ENCODE results near the gene HPS6. TPM values are rescaled to one million over a fixed set of nuclear protein-coding genes. Genes with fewer than 3 reads are reported as not detected.

Gene HPS6
- total RNA-seq, 1 donor from 2014 or later, result 24.5 TPM

DNA sequence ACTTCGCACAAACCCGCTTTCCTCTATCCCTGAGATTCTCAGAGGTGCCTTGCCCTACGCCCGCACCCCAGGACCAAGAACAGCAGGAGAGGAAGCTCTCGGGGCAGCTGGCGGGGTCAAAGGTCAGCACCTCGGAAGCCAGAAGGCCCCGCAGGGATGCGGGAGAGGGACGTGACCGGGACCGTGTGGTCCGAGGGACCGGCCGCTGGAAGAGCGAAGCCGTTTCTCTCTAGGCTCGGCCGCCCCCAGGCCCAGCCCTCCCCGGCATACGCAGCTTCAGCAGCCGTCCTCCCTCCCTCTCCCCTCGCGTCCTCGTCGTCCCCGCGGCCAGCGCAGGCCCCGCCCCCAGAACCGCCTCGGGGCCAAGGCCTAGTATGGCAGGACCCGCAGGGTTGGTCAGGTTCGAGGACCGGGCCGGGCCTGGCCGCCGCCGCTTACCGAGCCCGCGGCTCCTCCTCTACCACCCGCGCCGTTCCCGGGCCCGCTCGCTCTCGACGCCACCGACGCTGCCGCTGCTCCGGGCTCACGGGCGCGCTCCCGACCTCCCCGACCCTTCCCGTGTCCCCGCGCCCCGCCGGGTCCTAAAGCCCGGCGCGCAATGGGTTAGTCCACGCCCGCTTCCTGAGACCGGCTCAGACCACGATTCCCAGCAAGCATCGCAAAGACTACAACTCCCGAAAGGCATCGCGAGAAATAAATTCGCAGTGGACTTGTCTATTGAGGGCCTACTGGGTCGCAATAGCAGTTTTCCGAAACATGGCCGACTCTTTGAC, 9.3 kb upstream of the HPS6 start, which contains the start of gene ARMH3:
ARMH3 (minus strand) TSS at position 527 of the 773 bp plus-strand sequence. CDS start 16,059 bp downstream, outside the sequence.
- Mint-ChIP-seq H3K4me3 (peak within 1 kb of the TSS; percentile 89), H3K4me1 (ENCODE audit: low read depth) (peaks cover 31% of the 10 kb centered on the region), H3K27ac (peak within 1 kb of the TSS; percentile 94), H3K36me3 (ENCODE audit: low read depth) (no peaks in the 10 kb centered on the region), H3K9me3 (no peaks in the 10 kb centered on the region), H3K27me3 (ENCODE audit: insufficient read depth) (no peaks in the 10 kb centered on the region)
- intact Hi-C loops (cut with micrococcal nuclease), result loop anchor here (1.0 to 5.0 kb wide), 9 partner anchors 9 to 656 kb away; partner anchors contain the start of genes ACTR1A, ARL3, GBF1 and HPS6
- peak; percentile 90 for DNase-seq (ENCODE audit: low spot score)

DNA sequence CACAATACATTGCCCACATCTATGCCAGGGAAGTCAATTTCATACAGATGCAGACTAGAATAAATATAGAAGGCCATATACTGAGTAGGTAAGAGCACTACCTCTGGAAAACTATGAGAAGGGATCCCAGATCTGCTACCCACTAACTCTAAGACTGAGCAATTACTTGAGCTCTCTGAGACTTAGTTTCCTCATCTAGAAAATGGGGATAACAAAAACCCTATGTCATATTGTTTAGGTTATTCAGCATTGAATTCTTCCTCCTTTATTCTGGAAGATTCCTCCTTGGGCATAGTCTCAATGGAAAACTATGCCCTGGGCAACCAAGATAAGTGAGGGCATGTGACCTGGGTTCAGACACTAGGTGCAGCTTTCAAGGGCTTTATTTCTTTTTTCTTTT, 5.2 kb upstream of the HPS6 start:
- Mint-ChIP-seq H3K27me3 (ENCODE audit: insufficient read depth) (no peaks in the 10 kb centered on the region), H3K27ac (no peak overlapping the region), H3K4me3 (no peak overlapping the region), H3K36me3 (ENCODE audit: low read depth) (no peaks in the 10 kb centered on the region), H3K9me3 (no peaks in the 10 kb centered on the region), H3K4me1 (ENCODE audit: low read depth) (peaks cover 16% of the 10 kb centered on the region)
- intact Hi-C loops (cut with micrococcal nuclease), result loop anchor here (5.0 to 10.0 kb wide), 2 partner anchors 652 to 795 kb away; partner anchors contain the start of genes ARL3, BORCS7 and SFXN2
- no peak for DNase-seq (ENCODE audit: low spot score)

DNA sequence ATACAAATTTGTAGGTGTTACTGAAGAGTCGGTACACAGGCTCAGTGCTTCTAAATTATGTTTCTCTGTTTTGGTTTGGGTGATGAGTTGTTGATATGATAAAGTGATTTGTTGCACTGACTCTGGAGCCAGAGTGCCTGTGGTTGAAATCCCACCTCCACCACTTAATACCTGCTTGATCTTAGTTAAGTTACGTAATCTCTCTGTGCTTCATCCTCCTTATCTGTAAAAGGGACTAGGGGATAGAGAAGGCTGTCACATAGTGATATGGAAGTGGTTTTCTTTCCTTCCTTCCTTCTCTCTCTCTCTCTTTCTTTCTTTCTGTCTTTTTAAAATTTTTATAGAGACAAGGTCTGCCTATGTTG, 664 bp upstream of the HPS6 start:
- intact Hi-C loops (cut with micrococcal nuclease), result loop anchor here (2.0 to 10.0 kb wide), 4 partner anchors 50 to 790 kb away; partner anchors contain the start of gene BORCS7
- no peak for DNase-seq (ENCODE audit: low spot score)
- peak overlapping the region; percentile 90 for H3K27ac Mint-ChIP-seq
- H3K9me3 Mint-ChIP-seq, result no peaks in the 10 kb centered on the region
- H3K4me1 Mint-ChIP-seq (ENCODE audit: low read depth), result peaks cover 17% of the 10 kb centered on the region
- peak overlapping the region; percentile 87 for H3K4me3 Mint-ChIP-seq
- peaks cover 3% of the 10 kb centered on the region for H3K36me3 Mint-ChIP-seq (ENCODE audit: low read depth)
- H3K27me3 Mint-ChIP-seq (ENCODE audit: insufficient read depth), result no peaks in the 10 kb centered on the region

DNA sequence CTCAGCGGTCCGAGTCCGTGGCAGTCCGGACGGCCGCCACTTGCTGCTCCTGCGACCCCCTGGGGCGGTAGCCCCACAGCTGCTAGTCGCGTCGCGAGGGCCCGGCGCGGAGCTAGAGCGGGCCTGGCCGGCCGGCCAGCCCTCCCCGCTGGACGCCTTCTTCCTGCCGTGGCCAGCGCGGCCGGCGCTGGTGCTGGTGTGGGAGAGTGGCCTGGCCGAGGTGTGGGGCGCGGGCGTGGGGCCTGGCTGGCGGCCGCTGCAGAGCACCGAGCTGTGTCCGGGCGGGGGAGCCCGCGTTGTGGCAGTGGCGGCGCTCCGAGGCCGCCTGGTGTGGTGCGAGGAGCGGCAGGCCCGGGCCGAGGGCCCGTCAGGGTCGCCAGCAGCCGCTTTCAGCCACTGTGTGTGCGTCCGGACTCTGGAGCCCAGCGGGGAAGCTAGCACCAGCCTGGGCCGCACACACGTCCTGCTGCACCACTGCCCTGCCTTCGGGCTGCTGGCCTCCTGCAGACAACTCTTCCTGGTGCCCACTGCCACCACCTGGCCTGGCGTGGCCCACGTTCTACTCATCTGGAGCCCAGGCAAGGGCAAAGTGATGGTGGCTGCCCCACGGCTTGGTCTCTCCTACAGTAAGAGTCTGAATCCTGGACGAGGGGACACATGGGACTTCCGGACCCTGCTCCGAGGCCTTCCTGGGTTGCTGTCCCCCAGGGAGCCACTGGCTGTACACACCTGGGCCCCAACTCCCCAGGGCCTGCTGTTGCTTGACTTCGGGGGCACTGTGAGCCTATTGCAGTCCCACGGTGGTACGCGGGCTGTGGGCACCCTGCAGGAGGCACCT, 631 bp downstream of the HPS6 start:
- Mint-ChIP-seq H3K9me3 (no peaks in the 10 kb centered on the region), H3K36me3 (ENCODE audit: low read depth) (peaks cover 6% of the 10 kb centered on the region), H3K4me3 (peak overlapping the region; percentile 89), H3K27me3 (ENCODE audit: insufficient read depth) (no peaks in the 10 kb centered on the region), H3K4me1 (ENCODE audit: low read depth) (peaks cover 17% of the 10 kb centered on the region), H3K27ac (peak overlapping the region; percentile 86)
- intact Hi-C loops (cut with micrococcal nuclease), result loop anchor here (1.0 to 10.0 kb wide), 6 partner anchors 9 to 789 kb away; partner anchors contain the start of genes ARMH3, BORCS7 and NOLC1
- DNase-seq (ENCODE audit: low spot score), result no peak

DNA sequence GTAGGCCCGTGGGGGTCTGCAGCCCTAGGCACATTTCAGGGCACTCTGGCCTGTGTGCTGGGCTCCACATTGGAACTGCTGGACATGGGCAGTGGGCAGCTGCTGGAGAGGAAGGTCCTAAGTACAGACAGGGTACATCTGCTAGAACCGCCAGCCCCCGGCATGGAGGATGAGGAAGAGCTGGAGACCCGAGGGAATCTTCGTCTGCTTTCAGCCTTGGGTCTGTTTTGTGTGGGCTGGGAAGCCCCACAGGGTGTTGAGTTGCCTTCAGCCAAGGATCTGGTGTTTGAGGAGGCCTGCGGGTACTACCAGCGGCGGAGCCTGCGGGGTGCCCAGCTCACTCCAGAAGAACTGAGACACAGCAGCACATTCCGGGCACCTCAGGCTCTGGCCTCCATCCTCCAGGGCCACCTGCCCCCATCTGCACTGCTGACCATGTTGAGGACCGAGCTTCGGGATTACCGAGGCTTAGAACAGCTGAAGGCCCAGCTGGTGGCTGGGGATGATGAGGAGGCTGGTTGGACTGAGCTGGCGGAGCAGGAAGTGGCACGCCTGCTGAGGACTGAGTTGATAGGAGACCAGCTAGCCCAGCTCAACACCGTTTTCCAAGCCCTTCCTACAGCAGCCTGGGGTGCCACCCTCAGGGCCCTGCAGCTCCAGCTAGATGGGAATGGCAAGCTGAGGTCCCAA, 1.4 kb downstream of the HPS6 start:
- H3K36me3 Mint-ChIP-seq (ENCODE audit: low read depth), result peaks cover 6% of the 10 kb centered on the region
- H3K27ac Mint-ChIP-seq, result peak overlapping the region; percentile 86
- H3K27me3 Mint-ChIP-seq (ENCODE audit: insufficient read depth), result no peaks in the 10 kb centered on the region
- no peaks in the 10 kb centered on the region for H3K9me3 Mint-ChIP-seq
- intact Hi-C loops (cut with micrococcal nuclease), result loop anchor here (10.0 kb wide), 1 partner anchor 788 kb away; the partner anchor contains the start of gene BORCS7
- peaks cover 17% of the 10 kb centered on the region for H3K4me1 Mint-ChIP-seq (ENCODE audit: low read depth)
- no peak for DNase-seq (ENCODE audit: low spot score)
- H3K4me3 Mint-ChIP-seq, result peak overlapping the region; percentile 89

DNA sequence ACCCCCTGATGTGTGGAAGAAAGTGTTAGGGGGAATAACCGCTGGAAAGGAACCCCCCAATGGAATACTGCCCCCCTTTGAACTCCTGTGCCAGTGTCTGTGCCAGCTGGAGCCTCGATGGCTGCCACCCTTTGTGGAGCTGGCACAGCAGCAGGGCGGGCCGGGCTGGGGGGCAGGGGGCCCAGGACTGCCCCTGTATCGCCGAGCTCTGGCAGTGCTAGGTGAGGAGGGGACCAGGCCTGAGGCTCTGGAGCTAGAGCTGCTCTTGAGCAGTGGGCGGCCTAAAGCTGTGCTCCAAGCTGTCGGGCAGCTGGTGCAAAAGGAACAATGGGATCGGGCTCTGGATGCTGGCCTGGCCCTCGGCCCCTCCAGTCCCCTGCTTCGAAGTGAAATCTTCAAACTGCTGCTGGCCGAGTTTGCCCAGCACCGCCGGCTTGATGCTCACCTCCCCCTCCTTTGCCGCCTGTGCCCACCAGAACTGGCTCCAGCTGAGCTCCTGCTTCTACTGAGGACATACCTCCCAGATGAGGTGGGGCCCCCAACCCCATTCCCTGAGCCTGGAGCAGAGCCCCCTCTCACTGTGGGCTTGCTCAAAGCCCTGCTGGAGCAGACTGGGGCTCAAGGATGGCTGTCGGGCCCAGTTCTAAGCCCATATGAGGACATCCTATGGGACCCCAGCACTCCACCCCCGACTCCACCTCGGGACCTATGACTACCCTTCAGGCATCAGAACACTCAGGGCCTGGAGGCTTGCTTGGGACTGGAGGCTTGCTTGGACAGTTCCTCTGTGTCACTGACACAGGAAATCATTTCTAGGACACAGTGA, 2.2 kb downstream of the HPS6 start:
- Mint-ChIP-seq H3K27ac (peak overlapping the region; percentile 78), H3K27me3 (ENCODE audit: insufficient read depth) (no peaks in the 10 kb centered on the region), H3K9me3 (no peaks in the 10 kb centered on the region), H3K4me1 (ENCODE audit: low read depth) (peaks cover 17% of the 10 kb centered on the region), H3K4me3 (peak overlapping the region; percentile 70), H3K36me3 (ENCODE audit: low read depth) (peaks cover 6% of the 10 kb centered on the region)
- intact Hi-C loops (cut with micrococcal nuclease), result loop anchor here (10.0 kb wide), 1 partner anchor 787 kb away; the partner anchor contains the start of gene BORCS7
- DNase-seq (ENCODE audit: low spot score), result no peak

DNA sequence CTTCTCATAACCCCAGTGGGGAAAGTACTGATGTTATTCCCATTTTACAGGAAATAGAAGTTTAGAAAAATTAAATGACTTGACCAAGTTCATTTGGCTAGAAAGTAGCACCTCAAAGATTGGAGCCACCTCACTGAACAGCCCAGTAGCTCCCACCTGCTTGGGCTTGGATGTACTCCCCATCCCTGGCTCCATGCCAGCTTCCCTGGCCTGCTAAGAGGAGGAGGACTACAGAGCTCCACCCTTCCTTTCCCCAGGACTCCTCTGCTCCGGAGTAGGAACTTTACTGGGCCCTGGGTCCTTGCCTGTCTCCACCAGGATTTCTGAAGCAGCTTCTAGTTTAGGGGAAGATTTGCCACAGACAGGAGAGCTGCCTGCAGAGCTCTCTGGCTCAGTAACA, 3.1 kb downstream of the HPS6 start:
- peak overlapping the region; percentile 15 for H3K4me3 Mint-ChIP-seq
- H3K36me3 Mint-ChIP-seq (ENCODE audit: low read depth), result peaks cover 6% of the 10 kb centered on the region
- intact Hi-C loops (cut with micrococcal nuclease), result loop anchor here (10.0 kb wide), 1 partner anchor 787 kb away; the partner anchor contains the start of gene BORCS7
- H3K9me3 Mint-ChIP-seq, result no peaks in the 10 kb centered on the region
- no peak for DNase-seq (ENCODE audit: low spot score)
- no peaks in the 10 kb centered on the region for H3K27me3 Mint-ChIP-seq (ENCODE audit: insufficient read depth)
- no peak overlapping the region for H3K27ac Mint-ChIP-seq
- H3K4me1 Mint-ChIP-seq (ENCODE audit: low read depth), result peaks cover 22% of the 10 kb centered on the region

DNA sequence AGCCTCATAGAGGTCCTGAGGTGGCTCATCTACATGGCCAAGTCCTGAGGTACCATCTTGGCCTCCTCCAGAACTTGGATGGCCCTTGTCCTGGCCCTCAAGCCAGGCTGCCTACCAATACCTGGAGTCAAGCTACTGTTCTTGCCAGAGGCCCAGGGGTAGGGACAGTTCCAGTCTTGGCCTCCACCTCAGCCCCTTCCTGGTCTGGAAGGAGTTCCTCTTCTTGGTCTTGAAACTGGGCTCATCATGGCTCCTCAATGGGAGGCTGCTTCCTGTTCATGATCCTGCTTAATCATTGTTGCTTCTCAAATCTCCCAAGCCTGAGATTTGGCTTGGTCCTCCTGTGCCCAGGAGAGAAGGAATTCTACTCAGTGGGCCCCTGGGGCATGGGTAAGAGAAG, 3.9 kb downstream of the HPS6 start:
- Mint-ChIP-seq H3K36me3 (ENCODE audit: low read depth) (peaks cover 6% of the 10 kb centered on the region), H3K27me3 (ENCODE audit: insufficient read depth) (no peaks in the 10 kb centered on the region), H3K4me1 (ENCODE audit: low read depth) (peaks cover 21% of the 10 kb centered on the region), H3K9me3 (no peaks in the 10 kb centered on the region), H3K27ac (no peak overlapping the region), H3K4me3 (no peak overlapping the region)
- intact Hi-C loops (cut with micrococcal nuclease), result loop anchor here (10.0 kb wide), 1 partner anchor 786 kb away; the partner anchor contains the start of gene BORCS7
- no peak for DNase-seq (ENCODE audit: low spot score)

DNA sequence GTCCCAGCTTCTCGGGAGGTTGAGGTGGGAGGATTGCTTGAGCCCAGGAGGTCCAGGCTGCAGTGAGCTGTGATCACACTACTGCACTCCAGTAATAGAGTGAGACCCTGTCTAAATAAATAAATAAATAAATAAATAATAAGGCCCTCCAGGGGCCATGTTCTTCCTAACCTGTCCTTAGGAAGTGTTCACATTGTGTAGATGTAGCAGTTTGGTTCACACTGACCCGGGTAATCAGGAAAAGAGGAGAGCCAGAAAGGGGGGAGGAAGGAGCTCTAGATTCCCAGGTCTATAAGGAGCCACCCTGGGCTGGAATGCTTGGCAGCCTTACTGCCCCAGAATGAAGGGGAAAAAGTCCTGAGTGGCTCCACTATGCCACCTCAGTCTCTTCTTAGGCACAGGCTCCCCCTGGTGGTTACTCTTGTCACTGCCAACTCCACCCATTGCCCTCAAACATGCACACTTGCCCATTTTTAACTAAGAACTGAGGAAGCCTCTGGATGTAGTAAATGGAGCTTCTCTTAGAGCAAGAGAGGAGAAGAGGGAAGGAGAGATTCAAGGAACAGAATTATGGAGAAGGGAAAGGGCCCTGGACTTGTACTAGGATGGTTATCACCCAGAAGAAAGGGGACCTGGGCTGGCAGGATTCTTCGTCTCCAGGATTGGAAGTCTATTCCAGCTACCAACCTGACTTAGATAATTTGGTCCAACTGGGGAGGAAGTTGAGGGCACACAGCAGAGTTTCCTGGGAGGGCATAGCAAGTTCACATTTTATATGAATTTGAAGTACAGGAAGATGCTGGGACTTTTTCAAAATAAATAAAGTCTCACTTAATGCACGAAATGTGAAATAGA, 7.8 kb downstream of the HPS6 start:
- peak; percentile 67 for DNase-seq (ENCODE audit: low spot score)
- Mint-ChIP-seq H3K36me3 (ENCODE audit: low read depth) (peaks cover 6% of the 10 kb centered on the region), H3K4me3 (no peak overlapping the region), H3K27me3 (ENCODE audit: insufficient read depth) (no peaks in the 10 kb centered on the region), H3K9me3 (no peaks in the 10 kb centered on the region), H3K27ac (no peak overlapping the region), H3K4me1 (ENCODE audit: low read depth) (peaks cover 6% of the 10 kb centered on the region)
- intact Hi-C loops (cut with micrococcal nuclease), result loop anchor here (1.0 to 5.0 kb wide), 4 partner anchors 42 to 233 kb away; no protein-coding TSS in a partner anchor

DNA sequence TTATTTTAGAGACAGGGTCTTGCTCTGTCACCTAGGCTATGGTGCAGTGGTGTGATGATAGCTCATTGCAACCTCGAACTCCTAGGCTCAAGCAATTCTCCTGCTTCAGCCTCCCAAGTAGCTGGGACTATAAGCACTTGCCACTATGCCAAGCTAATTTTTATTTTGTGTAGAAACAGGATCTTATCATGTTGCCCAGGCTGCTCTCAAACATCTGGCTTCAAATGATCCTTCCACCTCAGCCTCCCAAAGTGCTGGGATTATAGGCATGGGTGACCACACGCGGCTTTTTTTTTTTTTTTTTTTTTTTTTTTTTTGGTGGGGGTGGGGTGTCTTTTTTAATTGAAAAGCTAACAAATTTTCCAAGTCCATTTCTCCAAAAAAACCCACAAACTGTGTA, 18.4 kb downstream of the HPS6 start:
- intact Hi-C loops (cut with micrococcal nuclease), result no loop called here
- no peak overlapping the region for H3K27ac Mint-ChIP-seq
- H3K9me3 Mint-ChIP-seq, result no peaks in the 10 kb centered on the region
- no peak overlapping the region for H3K4me3 Mint-ChIP-seq
- H3K36me3 Mint-ChIP-seq (ENCODE audit: low read depth), result no peaks in the 10 kb centered on the region
- no peak for DNase-seq (ENCODE audit: low spot score)
- no peaks in the 10 kb centered on the region for H3K4me1 Mint-ChIP-seq (ENCODE audit: low read depth)
- peaks cover 2% of the 10 kb centered on the region for H3K27me3 Mint-ChIP-seq (ENCODE audit: insufficient read depth)

DNA sequence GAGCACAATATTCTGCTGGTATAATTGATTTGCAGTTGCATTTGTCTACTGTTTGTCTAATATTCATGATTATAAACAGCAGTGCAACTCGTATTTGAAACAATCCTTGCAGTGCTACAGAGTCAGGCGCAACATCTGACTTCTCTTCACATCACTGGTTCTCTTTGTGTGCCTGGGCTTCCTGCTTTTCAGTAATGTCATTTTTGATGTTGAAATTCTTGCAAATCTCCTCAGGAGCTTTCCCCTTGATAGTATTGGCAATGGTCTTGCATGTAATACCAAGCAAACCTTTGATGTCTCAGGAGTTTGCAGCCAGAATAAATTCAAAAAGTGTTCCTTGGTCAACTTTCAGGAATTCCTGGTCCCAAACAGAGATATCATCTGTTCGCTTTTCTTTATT, 20.2 kb downstream of the HPS6 start:
- Mint-ChIP-seq H3K36me3 (ENCODE audit: low read depth) (no peaks in the 10 kb centered on the region), H3K27ac (no peak overlapping the region), H3K27me3 (ENCODE audit: insufficient read depth) (no peaks in the 10 kb centered on the region), H3K4me1 (ENCODE audit: low read depth) (no peaks in the 10 kb centered on the region), H3K9me3 (no peaks in the 10 kb centered on the region), H3K4me3 (no peak overlapping the region)
- DNase-seq (ENCODE audit: low spot score), result no peak
- intact Hi-C loops (cut with micrococcal nuclease), result no loop called here
